Spleen (tissue), 11 donors: ENCODE measurements around the gene UMOD. TPM values are rescaled to one million over a fixed set of nuclear protein-coding genes. Genes with fewer than 3 reads are reported as not detected.

Source experiments
- DNase-seq: peaks from one replicate; pipeline ENCODE4 v3.0.0-alpha.2; 2020
- H3K27ac ChIP-seq, 8 donors: fragments of 200-600 bp; sonication (generic) in 7 of 8; 1 replicate in 4 of 8; 2 replicates in 4 of 8; pipeline versions ENCODE4 v1.5.0 to v1.8.0; 2016 to 2021; ENCODE audit warnings: inconsistent platforms in 4 of 8, mild to moderate bottlenecking in 4 of 8, moderate library complexity in 1 of 8
- H3K27me3 ChIP-seq, 7 donors: fragments of 200-600 bp; sonication (generic) in 6 of 7; replicated peaks in 1 of 7; 1 replicate in 4 of 7; 2 replicates in 3 of 7; pipeline versions ENCODE4 v1.5.0 to v1.8.0; 2016 to 2021; ENCODE audit warnings: inconsistent platforms in 3 of 7, mild to moderate bottlenecking in 1 of 7
- H3K36me3 ChIP-seq, 6 donors: fragments of 200-600 bp; sonication (generic) in 5 of 6; 1 replicate in 4 of 6; 2 replicates in 2 of 6; pipeline versions ENCODE4 v1.5.0 to v1.8.0; 2016 to 2021; ENCODE audit warnings: inconsistent platforms in 2 of 6
- H3K4me1 ChIP-seq, 6 donors: fragments of 200-600 bp; sonication (generic) in 5 of 6; 1 replicate in 3 of 6; 2 replicates in 3 of 6; pipeline versions ENCODE4 v1.5.0 to v1.8.0; 2016 to 2021; ENCODE audit warnings: inconsistent platforms in 3 of 6
- H3K4me3 ChIP-seq, 8 donors: fragments of 200-600 bp; sonication (generic) in 7 of 8; 1 replicate in 4 of 8; 2 replicates in 4 of 8; pipeline versions ENCODE4 v1.5.0 to v1.8.0; 2016 to 2021; ENCODE audit warnings: inconsistent platforms in 4 of 8, mild to moderate bottlenecking in 4 of 8, moderate library complexity in 2 of 8
- H3K9me3 ChIP-seq, 8 donors: fragments of 200-600 bp; sonication (generic) in 7 of 8; 1 replicate in 4 of 8; 2 replicates in 4 of 8; pipeline versions ENCODE4 v1.5.0 to v1.8.0; 2016 to 2021; ENCODE audit warnings: inconsistent platforms in 4 of 8
- CTCF ChIP-seq, 11 experiments: fragments of 200-600 bp in 7 of 11; fragments of 450-650 bp in 4 of 11; sonication (generic) in 4 of 11; IDR thresholded peaks in 8 of 11; conservative IDR thresholded peaks in 3 of 11; 1 replicate in 7 of 11; 2 replicates in 4 of 11; pipeline versions ENCODE4 v1.4.0 to v1.8.0; 2016 to 2021; ENCODE audit warnings: antibody characterized with exemption in 11 of 11, inconsistent platforms in 4 of 11, mild to moderate bottlenecking in 1 of 11
- POLR2A ChIP-seq, 3 donors: fragments of 450-650 bp; IDR thresholded peaks; one replicate each; pipeline ENCODE4 v1.5.1; 2017; ENCODE audit warnings: antibody characterized with exemption in 3 of 3, mild to moderate bottlenecking in 1 of 3
- POLR2AphosphoS5 ChIP-seq, 3 donors: sonication (generic); formaldehyde crosslinking; IDR thresholded peaks; one replicate each; pipeline ENCODE4 v1.5.1; 2017; ENCODE audit warnings: antibody characterized with exemption in 3 of 3
- WGBS, 5 donors: extraction: QIAGEN DNeasy Blood & Tissue Kit in 3 of 5; methylation state at CpG; one replicate each; pipeline versions ENCODE4 v1.1.5 to v1.1.7; 2013 to 2018; 5-methylcytosine and 5-hydroxymethylcytosine counted together
- intact Hi-C: fragments of 100-400 bp; cut with DNase I; formaldehyde crosslinking; loops from one replicate; pipeline ENCODE4 v1.15.0; 2023; ENCODE audit warnings: low total_unique reads
- polyA plus RNA-seq, 3 donors: library from polyadenylated mRNA; stranded (reverse); fragments of 200-250 nt; gene quantifications; one replicate each; pipeline ENCODE4 v1.2.1, GENCODE V29; 2013
- total RNA-seq, 7 donors: library from RNA; depleted of rRNA in 3 of 7; stranded (reverse); fragments of >200 nt in 3 of 7; fragmentation: NEBNext Ultra II Directional in 4 of 7; extraction: Animal tissue kit (Norgen Biotek cat#: 25700) in 4 of 7; gene quantifications; one replicate each; pipeline versions ENCODE4 v1.1.0 to v1.2.1, GENCODE V29; 2016 to 2021
- donor health status: healthy with polysubstance abuse.
- donor health status: DM: no; HTN: no; CAD: no; lungs with moderate emphysema.
- donor health status: DM: no; HTN: no; CAD: no.
- donor health status: Bipolar disorder and iron deficiency.
- donor health status: healthy.
- donor health status: DM: no; HTN: no; CAD: no.
- donor health status: DM: yes; HTN: yes; CAD: no.

The UMOD gene
- total and polyA plus RNA-seq, 10 donors: 0.17 TPM; not detected in 9

DNA sequence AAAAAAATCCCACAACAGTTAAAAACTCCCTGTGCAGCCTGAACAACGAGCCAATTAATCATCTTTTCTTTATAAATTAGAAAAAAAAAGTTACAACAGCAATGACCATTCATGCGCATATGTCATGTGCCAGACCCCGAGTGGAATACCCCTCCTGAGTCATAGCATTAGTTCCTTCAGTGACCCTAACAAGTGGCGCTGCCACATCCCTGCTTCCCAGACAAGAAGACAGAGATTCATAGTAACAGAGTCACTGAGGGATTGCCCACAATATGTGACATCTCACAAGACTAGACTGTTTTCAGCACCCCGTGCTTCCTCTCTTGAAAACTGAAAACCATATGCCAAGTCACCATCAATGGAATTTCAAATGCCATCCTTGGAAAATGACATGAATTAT is 7.9 kb downstream of the UMOD start:
- Histone ChIP-seq H3K9me3 (no peaks in the 10 kb centered on the region), H3K4me3 (no peak overlapping the region), H3K4me1 (no peaks in the 10 kb centered on the region), H3K27me3 (peaks cover 0 to 31% (median 0%) of the 10 kb centered on the region in 7 donors), H3K36me3 (no peaks in the 10 kb centered on the region), H3K27ac (no peak overlapping the region)
- DNase-seq: no peak
- WGBS, 5 donors: 69 to 78% (median 76%) methylated on average over 5 of the region's 5 CpGs
- TF ChIP-seq CTCF (IDR thresholded peaks at IDR 0.05 in 8 of 11, conservative IDR thresholded peaks at IDR 0.05 in 3 of 11): no peak
- TF ChIP-seq POLR2AphosphoS5 (IDR thresholded peaks at IDR 0.05): no peak
- TF ChIP-seq POLR2A (IDR thresholded peaks at IDR 0.05): no peak
- intact Hi-C loops: no loop called here

DNA sequence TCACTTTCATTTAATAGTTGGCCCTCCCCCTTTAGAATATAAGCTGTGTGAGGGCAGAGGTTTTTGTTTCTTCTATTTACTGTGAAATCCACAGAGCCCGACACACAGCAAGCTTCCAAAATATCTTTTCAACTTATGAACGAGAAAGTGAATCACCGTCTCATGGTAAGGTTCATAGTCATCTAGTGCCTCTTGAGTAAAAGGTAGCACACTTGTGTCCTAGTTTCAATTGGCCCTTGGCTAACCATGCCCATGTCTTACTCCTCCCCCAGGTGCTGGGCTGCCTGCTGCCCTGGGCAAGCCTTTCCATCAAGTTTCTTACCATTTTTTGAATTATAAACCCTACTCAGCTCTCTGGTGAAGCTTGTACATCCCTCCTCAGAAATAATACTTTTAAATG is 12.8 kb downstream of the UMOD start:
- no peaks in the 10 kb centered on the region for H3K4me1 ChIP-seq

DNA sequence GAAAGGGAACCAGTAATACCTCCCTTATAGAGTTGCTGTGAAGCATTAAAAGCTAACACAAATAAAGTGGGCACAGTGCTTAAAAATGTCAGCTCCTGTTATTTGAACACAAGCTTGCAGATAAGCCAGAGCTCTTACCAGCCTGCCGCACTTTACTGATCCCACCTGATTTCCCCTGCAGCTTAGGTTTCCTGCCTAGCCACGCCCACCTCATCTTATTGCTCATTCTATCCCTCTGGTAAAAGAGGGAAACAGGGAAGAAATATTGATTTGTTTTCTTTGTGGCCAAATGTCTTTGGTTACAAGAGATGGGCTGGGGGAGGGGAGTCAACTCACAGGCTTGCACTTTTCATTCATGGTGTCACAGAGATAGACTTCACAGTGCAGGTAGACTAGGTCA is 15.6 kb downstream of the UMOD start:
- DNase-seq: no peak
- intact Hi-C loops: no loop called here

More for the DNA sequence above, 12.8 kb downstream of the UMOD start:
- H3K4me3 ChIP-seq: no peak overlapping the region
- intact Hi-C loops: no loop called here
- DNase-seq: no peak
- no peak overlapping the region for H3K27ac ChIP-seq
- peaks cover 0 to 22% (median 0%) of the 10 kb centered on the region in 7 donors for H3K27me3 ChIP-seq
- TF ChIP-seq POLR2A (IDR thresholded peaks at IDR 0.05): no peak
- no peak for TF ChIP-seq CTCF (IDR thresholded peaks at IDR 0.05 in 8 of 11, conservative IDR thresholded peaks at IDR 0.05 in 3 of 11)
- no peak for TF ChIP-seq POLR2AphosphoS5 (IDR thresholded peaks at IDR 0.05)
- H3K36me3 ChIP-seq: no peaks in the 10 kb centered on the region
- H3K9me3 ChIP-seq: no peaks in the 10 kb centered on the region
- WGBS, 5 donors: 84 to 93% (median 86%) methylated on average over 3 of the region's 3 CpGs

GRCh38 chr16:20334396-20334795 is 18.1 kb downstream of the UMOD start:
- 59 to 73% (median 67%) methylated on average over 1 of the region's 1 CpG for WGBS, 5 donors
- Histone ChIP-seq H3K36me3 (no peaks in the 10 kb centered on the region), H3K27me3 (peaks cover 0 to 28% (median 0%) of the 10 kb centered on the region in 7 donors), H3K9me3 (no peaks in the 10 kb centered on the region), H3K4me1 (no peaks in the 10 kb centered on the region), H3K27ac (no peak overlapping the region), H3K4me3 (no peak overlapping the region)
- no peak for DNase-seq
- intact Hi-C loops: no loop called here
- TF ChIP-seq POLR2AphosphoS5 (IDR thresholded peaks at IDR 0.05): no peak

More for the DNA sequence above, 15.6 kb downstream of the UMOD start:
- no peaks in the 10 kb centered on the region for H3K4me1 ChIP-seq
- H3K4me3 ChIP-seq: no peak overlapping the region
- H3K9me3 ChIP-seq: no peaks in the 10 kb centered on the region
- TF ChIP-seq POLR2AphosphoS5 (IDR thresholded peaks at IDR 0.05) (no peak), POLR2A (IDR thresholded peaks at IDR 0.05) (no peak), CTCF (IDR thresholded peaks at IDR 0.05 in 8 of 11, conservative IDR thresholded peaks at IDR 0.05 in 3 of 11) (no peak)
- H3K27me3 ChIP-seq: peaks cover 0 to 28% (median 0%) of the 10 kb centered on the region in 7 donors
- WGBS, 5 donors: 50 to 63% (median 63%) methylated on average over 2 of the region's 2 CpGs
- no peak overlapping the region for H3K27ac ChIP-seq
- H3K36me3 ChIP-seq: no peaks in the 10 kb centered on the region

DNA sequence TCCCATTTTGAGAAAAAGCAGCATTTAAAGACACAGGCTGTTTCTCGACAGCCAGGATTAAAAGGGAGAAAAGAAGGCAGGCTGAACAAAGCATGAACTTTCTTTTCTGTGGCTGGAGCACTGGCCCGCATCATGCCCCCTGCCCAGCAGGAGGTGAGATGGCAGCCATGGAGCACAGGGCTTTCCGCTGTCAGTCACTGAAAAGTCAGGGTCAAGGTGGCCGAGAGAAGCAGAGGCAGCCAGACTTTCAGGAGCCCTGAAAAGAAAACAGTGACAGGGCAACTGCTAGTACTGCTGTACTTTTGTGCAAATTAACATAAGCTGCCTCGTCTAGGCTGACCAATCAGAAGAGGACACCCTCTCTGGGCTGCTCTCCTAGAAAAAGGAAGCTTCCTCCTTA is 19.4 kb downstream of the UMOD start:
- DNase-seq: no peak
- Histone ChIP-seq H3K36me3 (no peaks in the 10 kb centered on the region), H3K4me3 (no peak overlapping the region), H3K9me3 (no peaks in the 10 kb centered on the region), H3K27ac (no peak overlapping the region), H3K27me3 (peaks cover 0 to 21% (median 0%) of the 10 kb centered on the region in 7 donors), H3K4me1 (no peaks in the 10 kb centered on the region)
- WGBS, 5 donors: 64 to 73% (median 66%) methylated on average over 5 of the region's 5 CpGs
- intact Hi-C loops: no loop called here
- TF ChIP-seq POLR2AphosphoS5 (IDR thresholded peaks at IDR 0.05) (no peak), POLR2A (IDR thresholded peaks at IDR 0.05) (no peak), CTCF (IDR thresholded peaks at IDR 0.05 in 8 of 11, conservative IDR thresholded peaks at IDR 0.05 in 3 of 11) (no peak)
